SK-N-MC (cell line): Measurements from ENCODE around the gene RACGAP1.

Experiments
- EZH2 ChIP-seq: fragments of 200-600 bp; sonication (generic); IDR thresholded peaks from one replicate; pipeline ENCODE4 v1.6.1; 2017; ENCODE audit warnings: antibody characterized with exemption
- POLR2AphosphoS5 ChIP-seq: IDR thresholded peaks from 2 replicates; pipeline ENCODE4 v1.6.1; 2012; ENCODE audit warnings: mild to moderate bottlenecking, low read depth, low read length, borderline replicate concordance

GRCh38 chr12:50072198-50072907 lies 47.1 kb upstream of the RACGAP1 start:
- TF ChIP-seq POLR2AphosphoS5 (no peak), EZH2 (no peak)
